Measurements from ENCODE around the gene PRRT4.

PRRT4 gene

DNA sequence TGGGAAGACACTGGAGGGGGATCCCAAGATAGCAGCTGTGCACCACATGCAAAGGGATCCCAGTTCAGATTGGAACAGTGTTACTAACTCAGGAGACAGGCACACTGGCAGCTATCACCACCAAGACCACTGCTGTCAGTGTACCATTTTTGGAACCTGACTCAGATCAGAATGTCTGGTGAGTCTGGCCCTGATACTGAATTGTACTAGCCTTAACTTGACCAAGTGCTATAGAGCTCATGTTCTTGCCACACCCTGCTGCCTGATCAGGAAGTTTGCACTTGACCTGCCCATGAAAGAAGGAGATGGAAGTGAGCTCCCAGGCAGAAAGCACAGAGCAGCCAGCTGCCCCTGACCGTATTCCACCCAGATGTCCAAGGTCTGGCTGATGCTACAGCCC lies 4.8 kb upstream of the PRRT4 start:
- no peak for ATAC-seq
- TF ChIP-seq RARB (CRISPR knock-in tag; IDR thresholded peaks at IDR 0.05): no peak
- TF ChIP-seq PPARA (CRISPR knock-in tag; IDR thresholded peaks at IDR 0.05; ENCODE audit: borderline replicate concordance): no peak
- TF ChIP-seq ZFP3 (CRISPR knock-in tag; IDR thresholded peaks at IDR 0.05): no peak
- TF ChIP-seq ESRRG (CRISPR knock-in tag; IDR thresholded peaks at IDR 0.05): no peak
- TF ChIP-seq ZNF70 (CRISPR knock-in tag; IDR thresholded peaks at IDR 0.05): no peak
- TF ChIP-seq, protein P1, sequence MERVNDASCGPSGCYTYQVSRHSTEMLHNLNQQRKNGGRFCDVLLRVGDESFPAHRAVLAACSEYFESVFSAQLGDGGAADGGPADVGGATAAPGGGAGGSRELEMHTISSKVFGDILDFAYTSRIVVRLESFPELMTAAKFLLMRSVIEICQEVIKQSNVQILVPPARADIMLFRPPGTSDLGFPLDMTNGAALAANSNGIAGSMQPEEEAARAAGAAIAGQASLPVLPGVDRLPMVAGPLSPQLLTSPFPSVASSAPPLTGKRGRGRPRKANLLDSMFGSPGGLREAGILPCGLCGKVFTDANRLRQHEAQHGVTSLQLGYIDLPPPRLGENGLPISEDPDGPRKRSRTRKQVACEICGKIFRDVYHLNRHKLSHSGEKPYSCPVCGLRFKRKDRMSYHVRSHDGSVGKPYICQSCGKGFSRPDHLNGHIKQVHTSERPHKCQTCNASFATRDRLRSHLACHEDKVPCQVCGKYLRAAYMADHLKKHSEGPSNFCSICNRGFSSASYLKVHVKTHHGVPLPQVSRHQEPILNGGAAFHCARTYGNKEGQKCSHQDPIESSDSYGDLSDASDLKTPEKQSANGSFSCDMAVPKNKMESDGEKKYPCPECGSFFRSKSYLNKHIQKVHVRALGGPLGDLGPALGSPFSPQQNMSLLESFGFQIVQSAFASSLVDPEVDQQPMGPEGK (CRISPR knock-in tag; IDR thresholded peaks at IDR 0.05; ENCODE audit: borderline replicate concordance): no peak
- TF ChIP-seq ZC3H10 (CRISPR knock-in tag; IDR thresholded peaks at IDR 0.05): no peak
- no peak for TF ChIP-seq SNAI2 (CRISPR knock-in tag; IDR thresholded peaks at IDR 0.05)
- no peak for TF ChIP-seq ZNF565 (CRISPR knock-in tag; conservative IDR thresholded peaks at IDR 0.05; ENCODE audit: low read depth)
- no peak for TF ChIP-seq ZNF8 (CRISPR knock-in tag; IDR thresholded peaks at IDR 0.05)
- TF ChIP-seq ARNTL (CRISPR knock-in tag; IDR thresholded peaks at IDR 0.05; ENCODE audit: borderline replicate concordance, low read depth): no peak
- TF ChIP-seq, protein P2, sequence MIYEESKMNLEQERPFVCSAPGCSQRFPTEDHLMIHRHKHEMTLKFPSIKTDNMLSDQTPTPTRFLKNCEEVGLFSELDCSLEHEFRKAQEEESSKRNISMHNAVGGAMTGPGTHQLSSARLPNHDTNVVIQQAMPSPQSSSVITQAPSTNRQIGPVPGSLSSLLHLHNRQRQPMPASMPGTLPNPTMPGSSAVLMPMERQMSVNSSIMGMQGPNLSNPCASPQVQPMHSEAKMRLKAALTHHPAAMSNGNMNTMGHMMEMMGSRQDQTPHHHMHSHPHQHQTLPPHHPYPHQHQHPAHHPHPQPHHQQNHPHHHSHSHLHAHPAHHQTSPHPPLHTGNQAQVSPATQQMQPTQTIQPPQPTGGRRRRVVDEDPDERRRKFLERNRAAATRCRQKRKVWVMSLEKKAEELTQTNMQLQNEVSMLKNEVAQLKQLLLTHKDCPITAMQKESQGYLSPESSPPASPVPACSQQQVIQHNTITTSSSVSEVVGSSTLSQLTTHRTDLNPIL (CRISPR knock-in tag; IDR thresholded peaks at IDR 0.05; ENCODE audit: low read depth): no peak
- no peak for TF ChIP-seq OSR1 (CRISPR knock-in tag; IDR thresholded peaks at IDR 0.05)
- TF ChIP-seq TCF4 (CRISPR knock-in tag; IDR thresholded peaks at IDR 0.05; ENCODE audit: borderline replicate concordance): no peak
- TF ChIP-seq, protein P3, sequence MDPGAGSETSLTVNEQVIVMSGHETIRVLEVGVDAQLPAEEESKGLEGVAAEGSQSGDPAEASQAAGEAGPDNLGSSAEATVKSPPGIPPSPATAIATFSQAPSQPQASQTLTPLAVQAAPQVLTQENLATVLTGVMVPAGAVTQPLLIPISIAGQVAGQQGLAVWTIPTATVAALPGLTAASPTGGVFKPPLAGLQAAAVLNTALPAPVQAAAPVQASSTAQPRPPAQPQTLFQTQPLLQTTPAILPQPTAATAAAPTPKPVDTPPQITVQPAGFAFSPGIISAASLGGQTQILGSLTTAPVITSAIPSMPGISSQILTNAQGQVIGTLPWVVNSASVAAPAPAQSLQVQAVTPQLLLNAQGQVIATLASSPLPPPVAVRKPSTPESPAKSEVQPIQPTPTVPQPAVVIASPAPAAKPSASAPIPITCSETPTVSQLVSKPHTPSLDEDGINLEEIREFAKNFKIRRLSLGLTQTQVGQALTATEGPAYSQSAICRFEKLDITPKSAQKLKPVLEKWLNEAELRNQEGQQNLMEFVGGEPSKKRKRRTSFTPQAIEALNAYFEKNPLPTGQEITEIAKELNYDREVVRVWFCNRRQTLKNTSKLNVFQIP (CRISPR knock-in tag; IDR thresholded peaks at IDR 0.05; ENCODE audit: borderline replicate concordance, low read depth): no peak
- no peak for TF ChIP-seq BACH2 (CRISPR knock-in tag; IDR thresholded peaks at IDR 0.05; ENCODE audit: borderline replicate concordance)
- no peak for TF ChIP-seq ZFP30 (CRISPR knock-in tag; IDR thresholded peaks at IDR 0.05)

DNA sequence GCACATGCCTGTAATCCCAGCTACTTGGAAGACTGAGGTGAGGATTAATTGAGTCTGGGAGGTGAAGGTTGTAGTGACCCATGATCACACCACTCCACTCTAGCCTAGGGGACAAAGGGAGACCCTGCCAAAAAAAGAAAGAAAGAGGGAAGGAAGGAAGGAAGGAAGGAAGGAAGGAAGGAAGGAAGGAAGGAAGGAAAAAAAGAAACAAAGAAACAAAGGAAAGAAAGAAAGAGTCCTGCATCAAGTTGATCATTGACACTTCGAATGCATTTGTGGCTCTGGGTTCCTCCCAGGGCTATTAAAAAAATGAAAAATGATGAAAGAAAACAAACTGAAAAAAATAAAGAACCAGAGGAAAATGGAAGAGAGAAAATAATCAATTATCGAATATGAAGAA lies 3.9 kb upstream of the PRRT4 start:
- no peak for ATAC-seq
- TF ChIP-seq ZNF8 (CRISPR knock-in tag; IDR thresholded peaks at IDR 0.05) (no peak), ZNF565 (CRISPR knock-in tag; conservative IDR thresholded peaks at IDR 0.05; ENCODE audit: low read depth) (no peak), OSR1 (CRISPR knock-in tag; IDR thresholded peaks at IDR 0.05) (no peak), SNAI2 (CRISPR knock-in tag; IDR thresholded peaks at IDR 0.05) (no peak), BACH2 (CRISPR knock-in tag; IDR thresholded peaks at IDR 0.05; ENCODE audit: borderline replicate concordance) (no peak), RARB (CRISPR knock-in tag; IDR thresholded peaks at IDR 0.05) (no peak), PPARA (CRISPR knock-in tag; IDR thresholded peaks at IDR 0.05; ENCODE audit: borderline replicate concordance) (no peak), GLIS3 (CRISPR knock-in tag; IDR thresholded peaks at IDR 0.05) (no peak), TOX (CRISPR knock-in tag; IDR thresholded peaks at IDR 0.05; ENCODE audit: borderline replicate concordance) (no peak), ZC3H10 (CRISPR knock-in tag; IDR thresholded peaks at IDR 0.05) (no peak), CSDC2 (CRISPR knock-in tag; IDR thresholded peaks at IDR 0.05) (no peak), ISL1 (CRISPR knock-in tag; IDR thresholded peaks at IDR 0.05) (no peak), ARNTL (CRISPR knock-in tag; IDR thresholded peaks at IDR 0.05; ENCODE audit: borderline replicate concordance, low read depth) (no peak), ZFP30 (CRISPR knock-in tag; IDR thresholded peaks at IDR 0.05) (no peak), ESRRG (CRISPR knock-in tag; IDR thresholded peaks at IDR 0.05) (no peak)
- TF ChIP-seq, protein P1 (CRISPR knock-in tag; IDR thresholded peaks at IDR 0.05; ENCODE audit: borderline replicate concordance): no peak
- TF ChIP-seq, protein P4, sequence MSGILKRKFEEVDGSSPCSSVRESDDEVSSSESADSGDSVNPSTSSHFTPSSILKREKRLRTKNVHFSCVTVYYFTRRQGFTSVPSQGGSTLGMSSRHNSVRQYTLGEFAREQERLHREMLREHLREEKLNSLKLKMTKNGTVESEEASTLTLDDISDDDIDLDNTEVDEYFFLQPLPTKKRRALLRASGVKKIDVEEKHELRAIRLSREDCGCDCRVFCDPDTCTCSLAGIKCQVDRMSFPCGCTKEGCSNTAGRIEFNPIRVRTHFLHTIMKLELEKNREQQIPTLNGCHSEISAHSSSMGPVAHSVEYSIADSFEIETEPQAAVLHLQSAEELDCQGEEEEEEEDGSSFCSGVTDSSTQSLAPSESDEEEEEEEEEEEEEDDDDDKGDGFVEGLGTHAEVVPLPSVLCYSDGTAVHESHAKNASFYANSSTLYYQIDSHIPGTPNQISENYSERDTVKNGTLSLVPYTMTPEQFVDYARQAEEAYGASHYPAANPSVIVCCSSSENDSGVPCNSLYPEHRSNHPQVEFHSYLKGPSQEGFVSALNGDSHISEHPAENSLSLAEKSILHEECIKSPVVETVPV (CRISPR knock-in tag; IDR thresholded peaks at IDR 0.05): no peak
- TF ChIP-seq, protein P3 (CRISPR knock-in tag; IDR thresholded peaks at IDR 0.05; ENCODE audit: borderline replicate concordance, low read depth): no peak
- TF ChIP-seq, protein P5, sequence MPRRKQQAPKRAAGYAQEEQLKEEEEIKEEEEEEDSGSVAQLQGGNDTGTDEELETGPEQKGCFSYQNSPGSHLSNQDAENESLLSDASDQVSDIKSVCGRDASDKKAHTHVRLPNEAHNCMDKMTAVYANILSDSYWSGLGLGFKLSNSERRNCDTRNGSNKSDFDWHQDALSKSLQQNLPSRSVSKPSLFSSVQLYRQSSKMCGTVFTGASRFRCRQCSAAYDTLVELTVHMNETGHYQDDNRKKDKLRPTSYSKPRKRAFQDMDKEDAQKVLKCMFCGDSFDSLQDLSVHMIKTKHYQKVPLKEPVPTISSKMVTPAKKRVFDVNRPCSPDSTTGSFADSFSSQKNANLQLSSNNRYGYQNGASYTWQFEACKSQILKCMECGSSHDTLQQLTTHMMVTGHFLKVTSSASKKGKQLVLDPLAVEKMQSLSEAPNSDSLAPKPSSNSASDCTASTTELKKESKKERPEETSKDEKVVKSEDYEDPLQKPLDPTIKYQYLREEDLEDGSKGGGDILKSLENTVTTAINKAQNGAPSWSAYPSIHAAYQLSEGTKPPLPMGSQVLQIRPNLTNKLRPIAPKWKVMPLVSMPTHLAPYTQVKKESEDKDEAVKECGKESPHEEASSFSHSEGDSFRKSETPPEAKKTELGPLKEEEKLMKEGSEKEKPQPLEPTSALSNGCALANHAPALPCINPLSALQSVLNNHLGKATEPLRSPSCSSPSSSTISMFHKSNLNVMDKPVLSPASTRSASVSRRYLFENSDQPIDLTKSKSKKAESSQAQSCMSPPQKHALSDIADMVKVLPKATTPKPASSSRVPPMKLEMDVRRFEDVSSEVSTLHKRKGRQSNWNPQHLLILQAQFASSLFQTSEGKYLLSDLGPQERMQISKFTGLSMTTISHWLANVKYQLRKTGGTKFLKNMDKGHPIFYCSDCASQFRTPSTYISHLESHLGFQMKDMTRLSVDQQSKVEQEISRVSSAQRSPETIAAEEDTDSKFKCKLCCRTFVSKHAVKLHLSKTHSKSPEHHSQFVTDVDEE (CRISPR knock-in tag; IDR thresholded peaks at IDR 0.05): no peak

All from SK-N-SH treated with all-trans-retinoic acid at 6 μM for 48 hours (cell line).